HCT116 (cell line): ENCODE data around the gene SERTAD4. TPM values are rescaled to one million over a fixed set of nuclear protein-coding genes. Genes with fewer than 3 reads are reported as not detected.

Experiments
- ATAC-seq: fragments of 200-7000 bp; cut with Tn5 transposase; 2 replicates; pipeline ENCODE4 v1.9.1; 2020; ENCODE audit warnings: mild to moderate bottlenecking, moderate library complexity
- BruUV-seq: library from RNA; stranded (reverse); fragments of 400-500 nt; replicated peaks from 2 replicates; lab custom pipeline; 2021; lab: Mats Ljungman, UMichigan
- CTCF ChIA-PET: fragments of 300-600 bp; sonication (Branson Sonifier 250); formaldehyde crosslinking; loops from one replicate; lab custom pipeline; 2021; ENCODE audit warnings: antibody characterized with exemption; lab: Charles Lee
- POLR2A ChIA-PET: fragments of 300-600, 350-600 bp; sonication (Branson Sonifier 250); formaldehyde crosslinking; loops from one replicate; lab custom pipeline; 2021; ENCODE audit warnings: antibody characterized with exemption; lab: Charles Lee
- RAD21 ChIA-PET, 2 experiments: fragments of 300-600 bp; sonication (Branson Sonifier 250); formaldehyde crosslinking; loops; one replicate each; lab custom pipeline; 2023; ENCODE audit warnings: low total read pairs in 2 of 2; ENCODE audit not compliant: uncharacterized antibody in 2 of 2, unreplicated experiment in 2 of 2, low non-redundant PET in 1 of 2; lab: Charles Lee
- DNase-seq: peaks from one replicate; pipeline ENCODE4 v3.0.0-alpha.2; 2010; ENCODE audit warnings: low read depth, low spot score
- H2AFZ ChIP-seq: fragments of 200-600 bp; shearing (Covaris generic), sonication (generic); 2 replicates; pipeline ENCODE4 v1.6.1; 2017; ENCODE audit warnings: low read depth, mixed run types, mixed read lengths, antibody characterized with exemption, low read length; ENCODE audit not compliant: poor library complexity, severe bottlenecking
- H3K27ac ChIP-seq: 2 replicates; pipeline ENCODE4 v1.5.1; 2012; ENCODE audit warnings: low read depth, low read length
- H3K27me3 ChIP-seq: fragments of 200-600 bp; sonication (generic); 2 replicates; pipeline ENCODE4 v1.6.1; 2016; ENCODE audit warnings: mixed run types, low read length, mixed read lengths; ENCODE audit not compliant: insufficient read depth
- H3K36me3 ChIP-seq, 2 experiments: fragments of 200-500 bp in 1 of 2; fragments of 200-600 bp in 1 of 2; sonication (Bioruptor generic) in 1 of 2; sonication (generic) in 1 of 2; 2 replicates each; pipeline versions ENCODE4 v1.5.1 to v1.6.1; 2014 to 2016; ENCODE audit warnings: low read length in 2 of 2, inconsistent platforms in 1 of 2, mixed read lengths in 1 of 2, mixed run types in 1 of 2; ENCODE audit not compliant: insufficient read depth in 2 of 2, control insufficient read depth in 1 of 2
- H3K4me1 ChIP-seq, 2 experiments: fragments of 200-600 bp in 1 of 2; sonication (generic) in 1 of 2; 2 replicates each; pipeline versions ENCODE4 v1.5.1 to v1.6.1; 2012 to 2017; ENCODE audit warnings: low read length in 2 of 2, inconsistent platforms in 1 of 2, mild to moderate bottlenecking in 1 of 2, mixed read lengths in 1 of 2, mixed run types in 1 of 2, moderate library complexity in 1 of 2; ENCODE audit not compliant: insufficient read depth in 2 of 2, control insufficient read depth in 1 of 2
- H3K4me2 ChIP-seq: fragments of 200-600 bp; sonication (generic); 2 replicates; pipeline ENCODE4 v1.6.1; 2017; ENCODE audit warnings: mixed run types, low read length, mixed read lengths
- H3K4me3 ChIP-seq, 2 experiments: fragments of 200-600 bp in 1 of 2; sonication (generic) in 1 of 2; replicated peaks in 1 of 2; 2 replicates each; pipeline ENCODE4 v1.5.1; 2011 to 2016; ENCODE audit warnings: low read length in 2 of 2, control low read depth in 1 of 2, low read depth in 1 of 2, mild to moderate bottlenecking in 1 of 2, mixed read lengths in 1 of 2, mixed run types in 1 of 2
- H3K79me2 ChIP-seq: fragments of 200-600 bp; sonication (generic); 2 replicates; pipeline ENCODE4 v1.6.1; 2017; ENCODE audit warnings: mild to moderate bottlenecking, mixed run types, low read length, moderate library complexity, mixed read lengths; ENCODE audit not compliant: insufficient read depth
- H3K9ac ChIP-seq: fragments of 200-600 bp; sonication (generic); 2 replicates; pipeline ENCODE4 v1.6.1; 2016; ENCODE audit warnings: low read length, mixed read lengths
- H3K9me2 ChIP-seq: fragments of 200-600 bp; sonication (generic), shearing (Covaris generic); 2 replicates; pipeline ENCODE4 v1.6.1; 2017; ENCODE audit warnings: mixed run types, mild to moderate bottlenecking, moderate library complexity; ENCODE audit not compliant: insufficient read depth
- H3K9me3 ChIP-seq, 2 experiments: fragments of 200-500 bp in 1 of 2; fragments of 200-600 bp in 1 of 2; sonication (Bioruptor generic) in 1 of 2; sonication (generic) in 1 of 2; 2 replicates each; pipeline ENCODE4 v1.6.1; 2014 to 2017; ENCODE audit warnings: low read length in 2 of 2, mixed read lengths in 2 of 2, inconsistent platforms in 1 of 2, low read depth in 1 of 2, mild to moderate bottlenecking in 1 of 2, mixed run types in 1 of 2, moderate library complexity in 1 of 2; ENCODE audit not compliant: control insufficient read depth in 1 of 2, insufficient read depth in 1 of 2
- H4K20me1 ChIP-seq: fragments of 200-600 bp; sonication (generic), shearing (Covaris generic); 2 replicates; pipeline ENCODE4 v1.6.1; 2017; ENCODE audit warnings: mixed run types, mild to moderate bottlenecking, moderate library complexity; ENCODE audit not compliant: insufficient read depth
- ATF3 ChIP-seq: IDR thresholded peaks from 2 replicates; pipeline ENCODE4 v1.6.1; 2012
- CBX3 ChIP-seq: IDR thresholded peaks from 2 replicates; pipeline ENCODE4 v1.6.1; 2012; ENCODE audit warnings: low read depth
- CEBPB ChIP-seq: IDR thresholded peaks from 2 replicates; pipeline ENCODE4 v1.6.1; 2012; ENCODE audit warnings: low read depth
- FOSL1 ChIP-seq: IDR thresholded peaks from 2 replicates; pipeline ENCODE4 v1.6.1; 2012; ENCODE audit warnings: low read depth
- JUND ChIP-seq: IDR thresholded peaks from 2 replicates; pipeline ENCODE4 v1.6.1; 2012
- MAX ChIP-seq: IDR thresholded peaks from 2 replicates; pipeline ENCODE4 v1.6.1; 2012
- RAD21 ChIP-seq: IDR thresholded peaks from 2 replicates; pipeline ENCODE4 v1.6.1; 2012; ENCODE audit warnings: low read depth, mild to moderate bottlenecking
- SRF ChIP-seq: IDR thresholded peaks from 2 replicates; pipeline ENCODE4 v1.6.1; 2012; ENCODE audit warnings: low read depth
- TCF7L2 ChIP-seq: IDR thresholded peaks from 2 replicates; pipeline ENCODE4 v1.7.0; 2011; ENCODE audit warnings: borderline replicate concordance, inconsistent platforms; ENCODE audit not compliant: insufficient read depth, insufficient read length; ENCODE audit errors: extremely low read depth
- YY1 ChIP-seq: IDR thresholded peaks from 2 replicates; pipeline ENCODE4 v1.6.1; 2011; ENCODE audit warnings: low read length, low read depth, moderate library complexity, mild to moderate bottlenecking; ENCODE audit not compliant: insufficient replicate concordance; ENCODE audit errors: extremely low read depth
- ZFX ChIP-seq: fragments of 450-650 bp; IDR thresholded peaks from 2 replicates; pipeline ENCODE4 v1.6.1; 2017
- intact Hi-C: fragments of 100-400 bp; cut with micrococcal nuclease; formaldehyde crosslinking; loops from 2 replicates; pipeline ENCODE4 v1.10.0; 2022
- total RNA-seq: library from RNA; stranded (reverse); gene quantifications from one replicate; pipeline ENCODE4 v1.2.1, GENCODE V29; 2021; ENCODE audit not compliant: unreplicated experiment
- TF ChIP-seq, protein P1 (sequence below): IDR thresholded peaks from 2 replicates; pipeline ENCODE4 v1.6.1; 2012; ENCODE audit warnings: low read depth

SERTAD4 gene
- total RNA-seq, 1 experiment from 2014 or later, result 0.07 TPM

- no peak overlapping the region for H3K4me2 ChIP-seq
- POLR2A ChIA-PET, result no interaction called here
- RAD21 ChIA-PET, result no interaction called here
- DNase-seq (no peak), ATAC-seq (no peak)
- H3K4me1 ChIP-seq, result peaks cover 0 to 3% of the 10 kb centered on the region in 2 experiments; a peak in 1 of 4 replicates
- CTCF ChIA-PET, result no interaction called here
- H3K79me2 ChIP-seq, result no peaks in the 10 kb centered on the region
- no peak overlapping the region for H3K9ac ChIP-seq
- H4K20me1 ChIP-seq, result no peaks in the 10 kb centered on the region
- no peak overlapping the region for H3K4me3 ChIP-seq
- no peaks in the 10 kb centered on the region for H3K9me3 ChIP-seq
- H2AFZ ChIP-seq, result no peak overlapping the region
- no peaks in the 10 kb centered on the region for H3K9me2 ChIP-seq
- intact Hi-C loops, result no loop called here
- peaks cover 13% of the 10 kb centered on the region; the same call in 1 of the 2 replicates for H3K27me3 ChIP-seq
- H3K27ac ChIP-seq, result no peak overlapping the region
- H3K36me3 ChIP-seq, result no peaks in the 10 kb centered on the region
- no TSS peak for BruUV-seq
- TF ChIP-seq ZFX, result no peak
- TF ChIP-seq, protein P1, sequence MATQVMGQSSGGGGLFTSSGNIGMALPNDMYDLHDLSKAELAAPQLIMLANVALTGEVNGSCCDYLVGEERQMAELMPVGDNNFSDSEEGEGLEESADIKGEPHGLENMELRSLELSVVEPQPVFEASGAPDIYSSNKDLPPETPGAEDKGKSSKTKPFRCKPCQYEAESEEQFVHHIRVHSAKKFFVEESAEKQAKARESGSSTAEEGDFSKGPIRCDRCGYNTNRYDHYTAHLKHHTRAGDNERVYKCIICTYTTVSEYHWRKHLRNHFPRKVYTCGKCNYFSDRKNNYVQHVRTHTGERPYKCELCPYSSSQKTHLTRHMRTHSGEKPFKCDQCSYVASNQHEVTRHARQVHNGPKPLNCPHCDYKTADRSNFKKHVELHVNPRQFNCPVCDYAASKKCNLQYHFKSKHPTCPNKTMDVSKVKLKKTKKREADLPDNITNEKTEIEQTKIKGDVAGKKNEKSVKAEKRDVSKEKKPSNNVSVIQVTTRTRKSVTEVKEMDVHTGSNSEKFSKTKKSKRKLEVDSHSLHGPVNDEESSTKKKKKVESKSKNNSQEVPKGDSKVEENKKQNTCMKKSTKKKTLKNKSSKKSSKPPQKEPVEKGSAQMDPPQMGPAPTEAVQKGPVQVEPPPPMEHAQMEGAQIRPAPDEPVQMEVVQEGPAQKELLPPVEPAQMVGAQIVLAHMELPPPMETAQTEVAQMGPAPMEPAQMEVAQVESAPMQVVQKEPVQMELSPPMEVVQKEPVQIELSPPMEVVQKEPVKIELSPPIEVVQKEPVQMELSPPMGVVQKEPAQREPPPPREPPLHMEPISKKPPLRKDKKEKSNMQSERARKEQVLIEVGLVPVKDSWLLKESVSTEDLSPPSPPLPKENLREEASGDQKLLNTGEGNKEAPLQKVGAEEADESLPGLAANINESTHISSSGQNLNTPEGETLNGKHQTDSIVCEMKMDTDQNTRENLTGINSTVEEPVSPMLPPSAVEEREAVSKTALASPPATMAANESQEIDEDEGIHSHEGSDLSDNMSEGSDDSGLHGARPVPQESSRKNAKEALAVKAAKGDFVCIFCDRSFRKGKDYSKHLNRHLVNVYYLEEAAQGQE, result no peak
Observed at GRCh38 chr1:210262897-210263272, 30.3 kb downstream of the SERTAD4 start.

GRCh38 chr1:210263963-210264362, 31.4 kb downstream of the SERTAD4 start:
- Histone ChIP-seq H3K9me3 (no peaks in the 10 kb centered on the region), H3K79me2 (no peaks in the 10 kb centered on the region), H3K27ac (no peak overlapping the region), H4K20me1 (no peaks in the 10 kb centered on the region), H3K27me3 (peaks cover 13% of the 10 kb centered on the region; the same call in 1 of the 2 replicates), H3K4me3 (no peak overlapping the region), H3K4me2 (no peak overlapping the region), H3K36me3 (no peaks in the 10 kb centered on the region), H3K9me2 (no peaks in the 10 kb centered on the region), H3K4me1 (no peaks in the 10 kb centered on the region), H3K9ac (no peak overlapping the region), H2AFZ (no peak overlapping the region)
- DNase-seq, result no peak
- ATAC-seq, result no peak
- intact Hi-C loops, result no loop called here
- CTCF ChIA-PET, result no interaction called here
- POLR2A ChIA-PET, result no interaction called here
- RAD21 ChIA-PET, result no interaction called here
- BruUV-seq, result no TSS peak
- TF ChIP-seq SRF (no peak), TCF7L2 (no peak), CEBPB (no peak), CBX3 (no peak), MAX (no peak), YY1 (no peak), FOSL1 (no peak), ATF3 (no peak), RAD21 (no peak), JUND (no peak)
- TF ChIP-seq, protein P1, result no peak
